RWPE1 (cell line): ENCODE data around the gene ATP6V0D1.

Experiments used
- CTCF ChIA-PET: fragments of 350-600 bp; sonication (Branson Sonifier 250); formaldehyde crosslinking; extraction: SDS; loops from one replicate; lab custom pipeline; 2021; lab: Yijun Ruan, JAX
- POLR2A ChIA-PET: fragments of 400-600 bp; formaldehyde crosslinking; extraction: SDS; loops from one replicate; lab custom pipeline; 2020; ENCODE audit warnings: antibody characterized with exemption; ENCODE audit not compliant: low non-redundant PET; lab: Yijun Ruan, JAX
- DNase-seq: peaks from one replicate; pipeline ENCODE4 v3.0.0; 2012; ENCODE audit warnings: low spot score
- H3K27ac ChIP-seq: fragments of 450-650 bp; 2 replicates; pipeline ENCODE4 v1.5.1; 2017
- CTCF ChIP-seq: fragments of 450-650 bp; conservative IDR thresholded peaks from 2 replicates; pipeline ENCODE4 v1.5.1; 2017; ENCODE audit warnings: low read depth, mild to moderate bottlenecking

Gene ATP6V0D1

GRCh38 chr16:67486805-67487204 is 5.8 kb upstream of the ATP6V0D1 start:
- H3K27ac ChIP-seq, result peak overlapping the region; percentile 42
- DNase-seq, result no peak
- no peak for TF ChIP-seq CTCF
- ChIA-PET POLR2A (no interaction called here), CTCF (no interaction called here)

GRCh38 chr16:67483731-67484525 is 3.0 kb upstream of the ATP6V0D1 start:
- TF ChIP-seq CTCF, result no peak
- ChIA-PET CTCF (no interaction called here), POLR2A (no interaction called here)
- H3K27ac ChIP-seq, result peak overlapping the region; percentile 83
- no peak for DNase-seq

GRCh38 chr16:67483150-67483549 is 2.2 kb upstream of the ATP6V0D1 start, which contains the start of gene AGRP:
AGRP (minus strand) TSS chr16:67483547; CDS start chr16:67483398, 149 bp downstream.
- H3K27ac ChIP-seq, result peak within 1 kb of the TSS; percentile 83
- no peak for DNase-seq
- ChIA-PET POLR2A (no interaction called here), CTCF (interaction anchor here (0.5 kb wide), 1 partner anchor 42 kb away, joined by 3 read pairs; no protein-coding TSS in a partner anchor)
- no peak for TF ChIP-seq CTCF

GRCh38 chr16:67482233-67482924 is 1.4 kb upstream of the ATP6V0D1 start:
- POLR2A ChIA-PET, result no interaction called here
- no peak for TF ChIP-seq CTCF
- DNase-seq, result no peak
- H3K27ac ChIP-seq, result peak overlapping the region; percentile 83
- CTCF ChIA-PET, result interaction anchor here (0.5 to 2.1 kb wide), 3 partner anchors 11 to 41 kb away, joined by 3 to 13 read pairs (median 3); no protein-coding TSS in a partner anchor

- no peak for DNase-seq
- 0 out of 2 replicates have a peak, but pooled peaks have one; percentile 16 for TF ChIP-seq CTCF
- POLR2A ChIA-PET, result no interaction called here
- H3K27ac ChIP-seq, result peak overlapping the region; percentile 83
- CTCF ChIA-PET, result interaction anchor here (0.6 to 2.1 kb wide), 10 partner anchors 12 to 769 kb away, joined by 3 to 13 read pairs (median 4); no protein-coding TSS in a partner anchor
Measured at GRCh38 chr16:67481561-67482232, 740 bp upstream of the ATP6V0D1 start.
